GM12878 (cell line): Measurements from ENCODE around the gene SLC5A10. TPM values are rescaled to one million over a fixed set of nuclear protein-coding genes. Genes with fewer than 3 reads are reported as not detected.

Source experiments
- ATAC-seq: fragments of 200-7000 bp; cut with Tn5 transposase; 3 replicates; pipeline ENCODE4 v1.9.1; 2020; ENCODE audit warnings: mild to moderate bottlenecking, moderate library complexity
- BruUV-seq: library from RNA; stranded (reverse); fragments of 400-500 nt; replicated peaks from 2 replicates; lab custom pipeline; 2021; lab: Mats Ljungman, UMichigan
- CTCF ChIA-PET: fragments of 300-600 bp; sonication (Branson Sonifier 250); formaldehyde crosslinking; extraction: SDS; loops from one replicate; lab custom pipeline; 2021; ENCODE audit warnings: inconsistent platforms; lab: Yijun Ruan, JAX
- POLR2A ChIA-PET: fragments of 350-600 bp; formaldehyde crosslinking; extraction: SDS; loops from one replicate; lab custom pipeline; 2021; ENCODE audit warnings: inconsistent platforms; lab: Charles Lee
- RAD21 ChIA-PET: fragments of 300-600 bp; sonication (Branson Sonifier 250); formaldehyde crosslinking; loops from one replicate; lab custom pipeline; 2023; ENCODE audit warnings: antibody characterized with exemption; ENCODE audit not compliant: unreplicated experiment; lab: Charles Lee
- SMC1A ChIA-PET: fragments of 300-600 bp; sonication (Branson Sonifier 250); formaldehyde crosslinking; loops from one replicate; lab custom pipeline; 2023; ENCODE audit not compliant: unreplicated experiment, uncharacterized antibody; lab: Charles Lee
- DNase-seq: peaks from one replicate; pipeline ENCODE4 v3.0.0-alpha.2; 2011; ENCODE audit warnings: low read depth, low spot score
- FAIRE-seq: peaks from 3 replicates; lab custom pipeline; 2011; peaks lifted over from hg19 to GRCh38; lab: Jason Lieb, UNC
- H2AFZ ChIP-seq: 2 replicates; pipeline ENCODE4 v1.6.0; 2011; ENCODE audit warnings: low read depth, low read length, control low read depth; ENCODE audit not compliant: control insufficient read depth
- H3K27ac ChIP-seq: 2 replicates; pipeline ENCODE4 v1.5.1; 2011; ENCODE audit warnings: control low read depth; ENCODE audit not compliant: control insufficient read depth, insufficient read depth
- H3K27me3 ChIP-seq, 2 experiments: replicated peaks in 1 of 2; 2 replicates each; pipeline versions ENCODE4 v1.6.0 to v1.6.1; 2011; ENCODE audit warnings: low read length in 1 of 2; ENCODE audit not compliant: control insufficient read depth in 2 of 2, insufficient read depth in 2 of 2
- H3K36me3 ChIP-seq, 2 experiments: 2 replicates each; pipeline ENCODE4 v1.5.1; 2011; ENCODE audit warnings: low read length in 1 of 2; ENCODE audit not compliant: control insufficient read depth in 2 of 2, insufficient read depth in 2 of 2
- H3K4me1 ChIP-seq: 2 replicates; pipeline ENCODE4 v1.6.1; 2011; ENCODE audit warnings: mild to moderate bottlenecking, low read length, moderate library complexity, mixed read lengths; ENCODE audit not compliant: control insufficient read depth, insufficient read depth
- H3K4me2 ChIP-seq: 2 replicates; pipeline ENCODE4 v1.6.0; 2011; ENCODE audit warnings: control low read depth; ENCODE audit not compliant: control insufficient read depth, insufficient read depth
- H3K4me3 ChIP-seq: fragments of 200-600 bp; sonication (generic); 2 replicates; pipeline ENCODE4 v1.5.1; 2016
- H3K79me2 ChIP-seq: 2 replicates; pipeline ENCODE4 v1.6.0; 2011; ENCODE audit warnings: low read length; ENCODE audit not compliant: control insufficient read depth, insufficient read depth
- H3K9ac ChIP-seq: 2 replicates; pipeline ENCODE4 v1.8.0; 2011; ENCODE audit warnings: low read length, control low read depth, mixed read lengths; ENCODE audit not compliant: control insufficient read depth, insufficient read depth
- H3K9me3 ChIP-seq: replicated peaks from 3 replicates; pipeline ENCODE4 v1.5.1; 2011; ENCODE audit warnings: mild to moderate bottlenecking, low read length; ENCODE audit not compliant: control insufficient read depth, insufficient read depth
- H4K20me1 ChIP-seq: 2 replicates; pipeline ENCODE4 v1.6.0; 2011; ENCODE audit not compliant: control insufficient read depth, insufficient read depth
- IRF3 ChIP-seq: fragments of 450-650 bp; IDR thresholded peaks from 2 replicates; pipeline ENCODE4 v1.6.1; 2014; ENCODE audit warnings: mild to moderate bottlenecking
- RAD21 ChIP-seq: IDR thresholded peaks from 2 replicates; pipeline ENCODE4 v1.6.1; 2011; ENCODE audit warnings: mild to moderate bottlenecking, low read depth, low read length, moderate library complexity; ENCODE audit not compliant: insufficient read depth
- TCF3 ChIP-seq: IDR thresholded peaks from 2 replicates; pipeline ENCODE4 v1.6.1; 2012; ENCODE audit warnings: low read depth, mild to moderate bottlenecking, low read length, borderline replicate concordance; ENCODE audit not compliant: insufficient read depth
- WGBS: methylation state at CpG from one replicate; pipeline ENCODE4 v1.1.6; 2016; ENCODE audit warnings: low lambda C conversion rate; ENCODE audit not compliant: insufficient replicate concordance, insufficient coverage; ENCODE audit errors: missing lambda C conversion rate; 5-methylcytosine and 5-hydroxymethylcytosine counted together
- in situ Hi-C: fragments of 300-500 bp; cut with MboI; formaldehyde crosslinking; loops from 9 replicates; pipeline ENCODE4 v1.14.3; 2018; ENCODE audit warnings: mixed read lengths
- intact Hi-C: fragments of 100-400 bp; cut with micrococcal nuclease; formaldehyde crosslinking; loops from one replicate; pipeline ENCODE4 v1.14.2; 2022; ENCODE audit not compliant: unreplicated experiment
- polyA plus RNA-seq, 11 experiments: library from polyadenylated mRNA; depleted of rRNA in 4 of 11; unstranded in 6 of 11; stranded (reverse) in 5 of 11; fragments of >200 nt; fragmentation: Nextera tagmentation in 4 of 11; fragmentation: Illumina TruSeq in 1 of 11; extraction: Ambion mirVana in 4 of 11; extraction: Trizol in 1 of 11; gene quantifications; 1 replicate in 1 of 11; 2 replicates in 10 of 11; pipeline versions ENCODE4 v1.2.1 to v1.2.3, GENCODE V29; 2011 to 2016; ENCODE audit warnings: inconsistent platforms in 2 of 11, missing spikeins in 2 of 11, low read depth in 1 of 11
- total RNA-seq, 4 experiments: library from RNA; depleted of rRNA in 3 of 4; stranded (reverse); fragments of >200 nt in 3 of 4; fragmentation: Illumina TruSeq in 1 of 4; extraction: Trizol in 1 of 4; gene quantifications; 2 replicates each; pipeline versions ENCODE4 v1.2.1 to v1.2.3, GENCODE V29; 2013 to 2021
- TF ChIP-seq, protein P1 (sequence below): fragments of 450-650 bp; IDR thresholded peaks from 2 replicates; pipeline ENCODE4 v1.6.1; 2018; ENCODE audit warnings: borderline replicate concordance, mild to moderate bottlenecking; ENCODE audit not compliant: partially characterized antibody
- TF ChIP-seq, protein P2 (sequence below): fragments of 450-650 bp; IDR thresholded peaks from 2 replicates; pipeline ENCODE4 v1.6.1; 2017; ENCODE audit warnings: mild to moderate bottlenecking, low read depth, inconsistent platforms; ENCODE audit not compliant: poor library complexity, severe bottlenecking

The SLC5A10 gene
- total and polyA plus RNA-seq, 10 of the 15 experiments (the other 5 are each of a cell fraction or from before 2014, with no cell fraction given): under 0.01 to 0.18 (median 0.07) TPM; not detected in 4

DNA sequence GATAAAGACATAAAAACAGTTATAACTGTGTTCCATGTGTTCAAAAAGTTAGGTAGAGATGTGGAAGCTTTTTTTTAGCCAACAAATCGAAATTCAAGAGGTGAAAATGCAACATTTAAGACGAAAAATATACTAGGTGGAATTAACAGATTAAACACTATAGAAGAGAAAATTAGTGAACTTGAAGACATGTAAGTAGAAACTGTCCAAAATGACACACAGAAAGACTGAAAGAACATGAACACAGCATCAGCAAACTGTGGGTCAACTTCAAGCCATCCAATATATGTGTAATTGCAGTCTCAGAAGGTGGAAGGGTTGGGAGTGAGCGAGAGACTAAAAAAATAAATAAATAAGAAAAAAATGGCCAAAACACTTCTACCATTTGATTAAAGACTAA lies 43.3 kb downstream of the SLC5A10 start:
- no peak for DNase-seq
- ChIA-PET POLR2A (no interaction called here), CTCF (no interaction called here), RAD21 (no interaction called here), SMC1A (interaction anchor here (0.6 kb wide), 1 partner anchor 220 kb away, joined by 3 read pairs; no protein-coding TSS in a partner anchor)
- no peak overlapping the region for H3K4me3 ChIP-seq
- H3K27me3 ChIP-seq: no peaks in the 10 kb centered on the region
- H2AFZ ChIP-seq: no peak overlapping the region
- intact Hi-C loops (no loop called here), in situ Hi-C loops (no loop called here)
- peaks cover 6% of the 10 kb centered on the region; the same call in 2 of the 3 replicates for H3K9me3 ChIP-seq
- H4K20me1 ChIP-seq: no peaks in the 10 kb centered on the region
- FAIRE-seq: no peak
- WGBS: 64% methylated on average over 3 of the region's 3 CpGs
- no peak overlapping the region for H3K9ac ChIP-seq
- H3K79me2 ChIP-seq: no peaks in the 10 kb centered on the region; the same call in 1 of the 2 replicates
- ATAC-seq: no peak
- no peak for TF ChIP-seq TCF3
- TF ChIP-seq, protein P1, sequence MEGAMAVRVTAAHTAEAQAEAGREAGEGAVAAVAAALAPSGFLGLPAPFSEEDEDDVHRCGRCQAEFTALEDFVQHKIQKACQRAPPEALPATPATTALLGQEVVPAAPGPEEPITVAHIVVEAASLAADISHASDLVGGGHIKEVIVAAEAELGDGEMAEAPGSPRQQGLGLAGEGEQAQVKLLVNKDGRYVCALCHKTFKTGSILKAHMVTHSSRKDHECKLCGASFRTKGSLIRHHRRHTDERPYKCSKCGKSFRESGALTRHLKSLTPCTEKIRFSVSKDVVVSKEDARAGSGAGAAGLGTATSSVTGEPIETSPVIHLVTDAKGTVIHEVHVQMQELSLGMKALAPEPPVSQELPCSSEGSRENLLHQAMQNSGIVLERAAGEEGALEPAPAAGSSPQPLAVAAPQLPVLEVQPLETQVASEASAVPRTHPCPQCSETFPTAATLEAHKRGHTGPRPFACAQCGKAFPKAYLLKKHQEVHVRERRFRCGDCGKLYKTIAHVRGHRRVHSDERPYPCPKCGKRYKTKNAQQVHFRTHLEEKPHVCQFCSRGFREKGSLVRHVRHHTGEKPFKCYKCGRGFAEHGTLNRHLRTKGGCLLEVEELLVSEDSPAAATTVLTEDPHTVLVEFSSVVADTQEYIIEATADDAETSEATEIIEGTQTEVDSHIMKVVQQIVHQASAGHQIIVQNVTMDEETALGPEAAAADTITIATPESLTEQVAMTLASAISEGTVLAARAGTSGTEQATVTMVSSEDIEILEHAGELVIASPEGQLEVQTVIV: no peak
- TF ChIP-seq, protein P2, sequence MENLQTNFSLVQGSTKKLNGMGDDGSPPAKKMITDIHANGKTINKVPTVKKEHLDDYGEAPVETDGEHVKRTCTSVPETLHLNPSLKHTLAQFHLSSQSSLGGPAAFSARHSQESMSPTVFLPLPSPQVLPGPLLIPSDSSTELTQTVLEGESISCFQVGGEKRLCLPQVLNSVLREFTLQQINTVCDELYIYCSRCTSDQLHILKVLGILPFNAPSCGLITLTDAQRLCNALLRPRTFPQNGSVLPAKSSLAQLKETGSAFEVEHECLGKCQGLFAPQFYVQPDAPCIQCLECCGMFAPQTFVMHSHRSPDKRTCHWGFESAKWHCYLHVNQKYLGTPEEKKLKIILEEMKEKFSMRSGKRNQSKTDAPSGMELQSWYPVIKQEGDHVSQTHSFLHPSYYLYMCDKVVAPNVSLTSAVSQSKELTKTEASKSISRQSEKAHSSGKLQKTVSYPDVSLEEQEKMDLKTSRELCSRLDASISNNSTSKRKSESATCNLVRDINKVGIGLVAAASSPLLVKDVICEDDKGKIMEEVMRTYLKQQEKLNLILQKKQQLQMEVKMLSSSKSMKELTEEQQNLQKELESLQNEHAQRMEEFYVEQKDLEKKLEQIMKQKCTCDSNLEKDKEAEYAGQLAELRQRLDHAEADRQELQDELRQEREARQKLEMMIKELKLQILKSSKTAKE: no peak
- TF ChIP-seq RAD21: no peak
- no peak for TF ChIP-seq IRF3
- BruUV-seq: no TSS peak
- H3K4me1 ChIP-seq: peaks cover 15% of the 10 kb centered on the region
- H3K27ac ChIP-seq: no peak overlapping the region
- peaks cover 0 to 3% of the 10 kb centered on the region in 2 experiments; a peak in 3 of 4 replicates for H3K36me3 ChIP-seq
- H3K4me2 ChIP-seq: no peak overlapping the region
